GM21381 (cell line): Measurements from ENCODE around the gene MTHFD1L.

Experiments
- ATAC-seq: cut with Tn5 transposase; IDR thresholded peaks from one replicate; pipeline ENCODE4 v1.9.1; 2021; ENCODE audit warnings: mild to moderate bottlenecking, moderate library complexity; ENCODE audit not compliant: unreplicated experiment

The MTHFD1L gene

GRCh38 chr6:150897400-150897943, 32.0 kb downstream of the MTHFD1L start:
- peak; percentile 66 for ATAC-seq

- ATAC-seq: no peak
Observed at GRCh38 chr6:150898399-150899170, 33.1 kb downstream of the MTHFD1L start.

DNA sequence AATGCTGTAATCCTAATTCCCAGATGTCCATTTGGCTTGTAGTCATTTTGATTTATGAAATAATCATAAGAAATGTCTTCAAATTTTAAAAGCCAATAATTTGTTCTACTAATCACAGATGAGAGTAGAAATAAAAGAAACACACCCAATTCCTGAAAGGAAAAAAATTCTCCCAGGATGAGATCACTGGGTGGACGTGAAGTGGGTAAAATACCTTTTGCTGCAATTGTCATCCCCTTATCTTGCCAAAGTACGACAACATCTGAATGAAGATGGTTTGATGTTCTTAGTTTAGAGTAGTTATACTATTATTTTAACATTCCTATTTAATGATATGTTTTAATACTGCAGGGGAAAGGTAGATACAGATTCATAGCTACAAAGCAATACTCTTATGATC, 33.7 kb downstream of the MTHFD1L start:
- no peak for ATAC-seq

GRCh38 chr6:150900049-150900448, 34.5 kb downstream of the MTHFD1L start:
- ATAC-seq: no peak

GRCh38 chr6:150902142-150902776, 36.8 kb downstream of the MTHFD1L start:
- no peak for ATAC-seq

GRCh38 chr6:150905769-150906168, 40.3 kb downstream of the MTHFD1L start:
- ATAC-seq: no peak

DNA sequence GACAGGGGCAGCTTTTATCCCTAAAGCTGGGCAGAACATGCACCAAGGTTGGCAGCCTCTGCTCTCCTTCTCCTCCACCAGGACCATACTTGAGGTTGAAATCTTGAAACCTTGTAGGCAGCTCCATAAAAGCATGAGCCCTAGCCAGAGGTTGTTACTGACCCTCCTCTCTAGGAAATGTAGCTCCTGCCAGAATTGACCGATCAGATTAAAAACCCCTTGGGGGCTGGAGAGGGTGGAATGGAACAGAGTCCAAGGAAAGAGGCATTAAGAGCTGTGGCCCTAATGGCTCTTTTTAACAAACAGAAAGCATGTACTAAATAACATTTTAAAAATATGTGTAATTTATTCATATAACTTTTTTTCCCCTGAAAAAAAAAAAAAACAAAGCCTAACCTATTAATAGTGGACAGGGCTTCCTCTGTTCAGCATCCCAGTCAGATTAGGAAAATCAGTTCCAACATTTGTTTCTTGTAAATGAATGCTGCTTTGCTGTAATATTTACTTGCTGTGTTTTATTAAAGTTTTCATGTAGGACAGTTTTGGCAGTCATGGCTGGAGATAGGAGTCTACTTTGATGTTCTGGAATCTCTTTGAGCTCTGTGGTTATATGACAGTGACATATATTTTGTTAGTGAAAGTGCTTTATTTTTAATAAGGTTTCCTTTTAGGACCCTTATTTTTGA, 41.3 kb downstream of the MTHFD1L start:
- no peak for ATAC-seq

DNA sequence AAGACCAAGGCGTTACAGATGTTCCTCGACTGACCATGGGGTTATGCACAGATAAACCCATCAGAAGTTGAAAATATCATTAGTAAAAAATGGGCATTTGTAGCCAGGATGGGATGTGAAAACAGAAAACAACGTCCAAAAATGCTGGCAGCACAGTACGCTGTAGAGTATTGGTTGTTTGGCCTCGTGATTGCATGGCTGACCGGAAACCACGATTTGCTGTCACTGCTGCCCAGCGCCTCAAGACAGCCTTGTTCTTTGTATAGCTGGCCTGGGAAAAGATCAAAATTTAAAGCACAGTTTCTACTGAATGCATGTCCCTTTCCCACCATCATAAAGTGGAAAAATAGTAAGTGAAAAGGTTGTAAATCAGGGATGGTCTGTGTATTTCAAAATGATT, 41.9 kb downstream of the MTHFD1L start:
- ATAC-seq: no peak

DNA sequence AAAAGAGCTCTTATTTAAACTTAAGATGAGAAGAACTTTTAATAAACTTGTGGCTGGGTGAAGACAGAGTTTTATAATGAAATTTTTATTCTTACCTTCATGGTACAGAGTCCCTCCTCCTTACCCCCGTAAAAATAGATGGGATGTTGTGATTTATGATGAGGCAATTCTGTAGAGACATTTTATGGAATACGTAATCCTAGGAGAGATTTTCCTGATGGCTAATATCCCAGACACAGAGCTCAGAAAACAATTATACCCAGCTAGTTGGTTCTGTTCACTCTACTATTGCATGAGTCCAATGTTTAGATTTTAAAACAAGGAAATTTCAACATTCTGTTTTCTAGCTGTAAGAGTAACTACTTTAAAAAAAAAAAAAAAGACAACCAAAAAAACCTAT, 43.4 kb downstream of the MTHFD1L start:
- ATAC-seq: no peak

DNA sequence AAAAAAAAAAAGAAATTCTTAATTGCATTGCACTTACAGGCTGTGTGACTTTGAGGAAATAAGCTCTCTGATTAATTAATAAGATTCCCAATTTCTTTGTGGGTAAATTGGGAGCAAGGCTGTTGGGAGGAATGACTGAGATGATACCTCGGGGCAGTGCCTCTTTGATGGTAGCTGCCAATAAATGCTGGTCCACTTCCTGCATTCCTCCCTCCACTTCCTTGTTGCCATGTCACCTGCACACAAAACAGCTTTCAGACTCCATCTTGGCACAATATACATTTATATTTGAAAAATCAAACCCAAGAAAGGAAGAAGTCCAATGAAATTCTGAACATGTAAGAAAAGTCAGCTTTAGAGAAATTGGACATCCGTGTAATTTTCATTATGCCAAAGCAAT, 45.1 kb downstream of the MTHFD1L start:
- no peak for ATAC-seq

GRCh38 chr6:150914372-150914771, 48.9 kb downstream of the MTHFD1L start:
- no peak for ATAC-seq

- no peak for ATAC-seq
Observed at GRCh38 chr6:150915131-150915879, 49.8 kb downstream of the MTHFD1L start.

DNA sequence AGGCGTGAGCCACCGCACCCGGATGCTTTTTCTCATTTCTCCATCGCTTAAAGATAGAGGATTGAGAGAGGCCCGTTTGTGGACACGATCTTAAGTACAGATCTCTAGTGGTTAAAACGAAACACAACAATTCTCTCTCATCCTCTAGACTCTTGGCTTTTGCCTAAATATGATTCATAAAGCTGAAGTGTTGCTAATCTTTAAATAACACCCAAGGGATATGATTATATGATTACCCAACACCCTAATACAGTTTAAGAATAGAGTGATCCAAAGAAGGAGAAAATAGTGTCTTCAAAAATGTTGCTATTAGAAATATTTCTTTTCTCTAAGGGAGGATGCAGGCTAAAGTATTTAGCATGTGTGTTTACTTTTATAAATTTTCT, 50.4 kb downstream of the MTHFD1L start:
- ATAC-seq: no peak

DNA sequence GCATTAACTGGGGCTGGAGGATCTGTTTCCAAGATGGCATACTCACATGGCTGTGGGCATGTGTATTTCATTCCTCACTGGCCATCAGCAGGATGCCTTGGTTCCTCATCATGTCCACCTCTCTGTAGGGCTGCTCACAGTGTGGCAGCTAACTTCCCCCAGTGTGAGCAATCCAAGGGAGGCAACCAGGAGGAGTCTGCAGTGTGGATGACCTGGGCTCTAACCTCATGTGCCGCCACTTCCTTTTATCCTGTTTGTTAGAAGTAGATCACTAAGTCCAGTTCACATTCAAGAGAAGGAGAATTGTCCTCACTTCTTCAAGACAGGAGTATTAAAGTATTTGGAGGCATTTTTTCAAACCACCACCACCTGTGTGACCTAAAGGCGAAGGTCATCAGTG, 54.4 kb downstream of the MTHFD1L start:
- no peak for ATAC-seq

GRCh38 chr6:150922137-150922536, 56.6 kb downstream of the MTHFD1L start:
- ATAC-seq: no peak

DNA sequence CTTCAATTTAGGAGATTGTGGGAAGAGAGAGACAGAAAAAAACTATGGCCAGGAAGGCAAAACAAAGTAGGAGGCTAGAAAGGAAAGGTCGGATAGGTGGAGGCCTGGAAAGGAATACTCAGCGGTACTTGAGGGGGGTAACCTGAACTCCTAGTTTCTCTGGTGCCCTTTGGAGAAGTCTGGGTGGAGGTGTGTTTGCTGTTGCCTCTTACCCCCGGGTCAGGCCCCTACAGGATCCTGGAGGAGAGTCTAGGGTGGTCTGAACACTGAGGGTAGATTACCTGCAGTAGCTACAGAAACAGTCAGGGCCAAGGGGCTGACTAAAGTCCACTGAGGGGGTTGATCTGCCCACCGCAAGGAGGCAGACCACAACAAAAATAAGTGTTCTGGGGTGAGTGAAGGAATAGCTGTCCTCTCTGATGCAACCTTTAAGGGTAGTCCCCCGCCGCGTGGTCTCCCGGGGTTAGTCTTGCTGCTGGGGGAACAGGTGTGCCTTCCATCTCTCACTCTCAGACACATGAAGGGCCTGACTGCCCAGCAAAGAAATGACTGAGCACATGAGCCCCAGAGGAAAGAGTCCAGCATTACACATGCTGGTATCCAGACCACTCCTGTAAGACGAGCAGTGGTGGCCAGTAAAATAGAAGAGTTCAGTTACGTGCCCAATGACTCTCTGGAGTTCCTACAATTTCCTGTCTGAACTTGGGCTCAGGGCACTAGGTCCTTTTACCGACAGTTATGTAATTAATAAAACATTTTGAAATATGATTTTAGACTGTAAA, 59.5 kb downstream of the MTHFD1L start:
- ATAC-seq: no peak

GRCh38 chr6:150925590-150925928, 60.1 kb downstream of the MTHFD1L start:
- no peak for ATAC-seq

GRCh38 chr6:150925976-150926375, 60.5 kb downstream of the MTHFD1L start:
- ATAC-seq: no peak

- no peak for ATAC-seq
Observed at GRCh38 chr6:150928882-150929281, 63.4 kb downstream of the MTHFD1L start.

DNA sequence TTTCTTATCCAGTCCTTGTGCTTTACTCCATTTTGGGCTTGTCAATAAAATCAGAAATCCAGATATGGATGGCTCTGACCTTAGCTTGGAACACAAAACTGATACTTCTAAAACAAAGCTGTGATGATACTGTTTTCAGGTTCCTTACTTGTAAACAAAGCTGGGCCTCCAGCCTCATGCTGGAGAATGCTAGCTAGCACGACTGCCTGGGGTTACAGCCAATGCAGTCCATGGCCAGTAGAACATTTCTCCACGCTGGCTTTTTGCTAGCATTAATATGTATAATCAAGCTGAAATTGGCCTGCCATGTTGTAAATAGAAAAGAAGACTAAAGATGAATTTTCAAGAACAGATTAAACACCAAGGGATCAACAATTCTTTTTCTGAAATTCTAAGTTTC, 63.9 kb downstream of the MTHFD1L start:
- ATAC-seq: no peak
